Measurements from ENCODE around the gene ATMIN.

DNA sequence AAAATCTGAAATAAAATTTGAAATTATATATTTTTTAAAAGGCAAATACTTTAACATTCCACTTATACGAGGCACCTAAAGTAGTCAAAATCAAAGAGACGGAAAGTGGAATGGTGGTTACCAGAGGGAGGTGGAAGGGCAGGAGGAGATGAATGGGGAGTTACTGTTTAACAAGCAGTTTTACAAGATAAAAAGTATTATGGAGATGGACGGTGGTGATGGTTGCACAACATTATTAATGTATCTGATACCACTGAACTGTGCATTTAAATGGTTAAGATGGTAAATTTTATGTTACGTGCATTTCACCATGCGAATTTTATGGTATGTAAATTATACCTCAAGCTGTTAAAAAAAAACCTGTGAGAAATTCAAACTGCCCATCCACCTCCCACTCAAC, 34.3 kb upstream of the ATMIN start:
- TF ChIP-seq, protein P1, sequence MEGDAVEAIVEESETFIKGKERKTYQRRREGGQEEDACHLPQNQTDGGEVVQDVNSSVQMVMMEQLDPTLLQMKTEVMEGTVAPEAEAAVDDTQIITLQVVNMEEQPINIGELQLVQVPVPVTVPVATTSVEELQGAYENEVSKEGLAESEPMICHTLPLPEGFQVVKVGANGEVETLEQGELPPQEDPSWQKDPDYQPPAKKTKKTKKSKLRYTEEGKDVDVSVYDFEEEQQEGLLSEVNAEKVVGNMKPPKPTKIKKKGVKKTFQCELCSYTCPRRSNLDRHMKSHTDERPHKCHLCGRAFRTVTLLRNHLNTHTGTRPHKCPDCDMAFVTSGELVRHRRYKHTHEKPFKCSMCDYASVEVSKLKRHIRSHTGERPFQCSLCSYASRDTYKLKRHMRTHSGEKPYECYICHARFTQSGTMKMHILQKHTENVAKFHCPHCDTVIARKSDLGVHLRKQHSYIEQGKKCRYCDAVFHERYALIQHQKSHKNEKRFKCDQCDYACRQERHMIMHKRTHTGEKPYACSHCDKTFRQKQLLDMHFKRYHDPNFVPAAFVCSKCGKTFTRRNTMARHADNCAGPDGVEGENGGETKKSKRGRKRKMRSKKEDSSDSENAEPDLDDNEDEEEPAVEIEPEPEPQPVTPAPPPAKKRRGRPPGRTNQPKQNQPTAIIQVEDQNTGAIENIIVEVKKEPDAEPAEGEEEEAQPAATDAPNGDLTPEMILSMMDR (IDR thresholded peaks at IDR 0.05; ENCODE audit: extremely low read depth in 1 of 2, insufficient read depth in 1 of 2, low read depth in 1 of 2, low read length in 2 of 2), result no peak
- TF ChIP-seq POLR2AphosphoS5 (IDR thresholded peaks at IDR 0.05; ENCODE audit: insufficient read depth, low read depth, low read length), result no peak

All from endothelial cell of umbilical vein (primary cell).